Measurements from ENCODE around the gene KIF1A.

The KIF1A gene

DNA sequence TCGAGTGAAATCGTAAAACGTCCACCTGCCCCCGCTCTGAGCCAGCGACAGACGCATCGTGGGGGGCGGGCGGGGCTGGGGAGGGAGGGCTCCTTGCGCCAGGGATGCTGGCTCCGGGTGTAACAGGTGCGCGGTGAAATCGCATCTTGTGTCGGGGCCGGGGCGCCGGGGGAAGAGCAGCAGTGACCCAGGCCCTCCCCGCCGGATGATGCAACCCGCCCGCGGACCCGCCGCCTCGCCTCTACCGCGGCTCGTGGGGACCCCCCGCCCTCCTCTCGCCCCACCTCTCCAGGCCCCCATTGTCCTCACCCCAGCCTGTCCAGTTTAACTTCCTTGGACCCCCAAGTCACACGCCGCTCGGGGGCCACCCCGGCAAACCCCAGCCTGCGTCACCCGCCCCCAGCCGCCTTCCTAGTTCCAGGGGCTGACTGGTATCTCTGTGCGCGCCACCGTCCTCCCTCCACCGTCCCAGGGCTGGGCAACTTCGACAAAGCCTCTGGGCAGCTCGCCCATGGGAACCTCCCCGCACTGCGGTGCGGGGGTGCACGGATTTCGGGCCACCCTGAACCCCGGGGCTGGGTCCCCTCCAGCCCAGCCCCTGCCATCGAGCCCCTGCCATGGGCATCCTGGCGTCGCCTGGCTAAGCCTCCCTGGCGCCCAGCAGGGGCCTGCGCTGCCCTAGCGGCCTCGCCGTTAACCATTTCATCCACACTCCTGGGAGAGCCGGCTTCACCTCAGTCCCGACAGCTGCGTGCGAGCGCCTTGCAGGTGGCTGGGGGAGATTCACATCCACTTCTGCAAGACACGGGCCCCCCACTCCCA lies 799 bp upstream of the KIF1A start:
- H3K27ac ChIP-seq: no peak overlapping the region
- DNase-seq (ENCODE audit: low read depth, low spot score): no peak

DNA sequence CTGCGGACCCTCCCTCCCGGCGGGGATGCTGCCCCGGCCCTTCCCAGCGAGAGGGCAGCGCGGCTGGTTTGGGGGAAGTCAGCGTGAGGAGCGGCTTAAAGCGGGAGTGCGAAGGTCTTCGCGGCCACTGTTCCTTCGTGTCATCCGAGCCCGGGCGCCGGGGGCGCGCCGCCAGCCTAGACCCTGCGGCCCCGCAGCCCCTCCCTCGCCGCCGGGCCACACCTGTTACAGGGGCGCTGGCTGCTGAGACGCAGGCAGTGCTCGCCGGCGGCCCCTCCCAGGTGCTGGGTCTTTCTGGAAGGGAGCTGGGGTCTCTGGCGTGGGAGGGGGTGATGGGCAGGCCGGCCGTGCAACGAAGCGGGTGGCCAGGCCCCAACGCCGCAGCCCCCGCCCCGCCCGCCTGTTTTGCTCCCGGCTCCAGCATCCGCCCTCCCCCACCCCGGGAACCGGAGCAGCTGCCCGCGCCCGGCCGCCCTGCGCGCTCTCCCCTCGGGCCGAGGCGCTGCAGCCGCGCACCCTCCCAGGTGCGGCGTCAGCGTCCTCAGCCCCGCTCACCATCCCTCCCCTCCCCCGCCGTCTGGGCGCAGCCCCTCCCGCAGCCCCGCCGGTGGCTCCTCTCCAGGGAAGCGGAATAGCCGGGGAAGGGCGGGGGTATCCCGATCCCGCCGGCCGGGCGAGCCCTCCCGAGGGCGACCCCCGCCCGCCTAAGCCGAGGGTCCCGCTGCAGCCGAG lies 727 bp downstream of the KIF1A start:
- no peak for DNase-seq (ENCODE audit: low read depth, low spot score)
- no peak overlapping the region for H3K27ac ChIP-seq

- no peak overlapping the region for H3K27ac ChIP-seq
- no peak for DNase-seq (ENCODE audit: low read depth, low spot score)
Measured at GRCh38 chr2:240818293-240819125, 1.5 kb downstream of the KIF1A start.

DNA sequence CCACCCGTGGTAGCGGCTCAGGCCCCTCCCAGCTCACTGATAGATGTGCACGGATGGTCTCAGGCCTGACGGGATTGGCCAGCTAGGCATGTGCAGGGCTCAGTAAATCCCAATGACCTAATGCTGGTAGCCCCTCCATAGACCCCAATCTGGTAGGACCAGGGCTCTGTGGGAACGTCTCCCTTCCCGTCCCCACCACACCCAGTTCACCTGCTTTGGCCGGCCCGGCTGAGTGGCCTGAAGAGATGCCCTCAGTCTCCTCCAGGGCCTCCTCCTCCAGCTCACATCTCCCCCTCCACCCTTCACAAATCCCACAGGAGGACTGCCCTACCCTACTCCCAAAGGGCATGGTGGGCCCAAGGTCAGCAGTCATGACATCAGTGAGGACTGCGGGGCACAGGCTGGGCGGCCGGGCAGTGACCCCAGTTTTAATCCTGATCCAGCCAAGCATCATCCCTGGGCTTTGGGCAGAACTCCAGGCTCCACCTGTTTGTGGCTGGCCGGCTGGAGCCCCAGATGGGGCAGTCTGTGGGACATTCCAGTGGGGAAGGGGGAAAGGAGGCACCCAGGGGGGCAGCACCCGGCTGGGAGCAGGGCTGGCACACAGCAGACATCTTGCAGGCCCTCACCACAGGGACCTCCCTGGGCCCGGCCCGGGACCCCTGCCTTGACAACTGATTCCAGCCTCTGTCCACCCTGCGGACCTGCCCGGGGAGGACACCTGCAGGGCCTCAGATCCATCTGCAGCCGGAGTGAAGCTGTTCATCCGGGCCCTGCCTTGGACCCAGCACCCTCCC lies 2.3 kb downstream of the KIF1A start:
- no peak overlapping the region for H3K27ac ChIP-seq
- no peak for DNase-seq (ENCODE audit: low read depth, low spot score)

DNA sequence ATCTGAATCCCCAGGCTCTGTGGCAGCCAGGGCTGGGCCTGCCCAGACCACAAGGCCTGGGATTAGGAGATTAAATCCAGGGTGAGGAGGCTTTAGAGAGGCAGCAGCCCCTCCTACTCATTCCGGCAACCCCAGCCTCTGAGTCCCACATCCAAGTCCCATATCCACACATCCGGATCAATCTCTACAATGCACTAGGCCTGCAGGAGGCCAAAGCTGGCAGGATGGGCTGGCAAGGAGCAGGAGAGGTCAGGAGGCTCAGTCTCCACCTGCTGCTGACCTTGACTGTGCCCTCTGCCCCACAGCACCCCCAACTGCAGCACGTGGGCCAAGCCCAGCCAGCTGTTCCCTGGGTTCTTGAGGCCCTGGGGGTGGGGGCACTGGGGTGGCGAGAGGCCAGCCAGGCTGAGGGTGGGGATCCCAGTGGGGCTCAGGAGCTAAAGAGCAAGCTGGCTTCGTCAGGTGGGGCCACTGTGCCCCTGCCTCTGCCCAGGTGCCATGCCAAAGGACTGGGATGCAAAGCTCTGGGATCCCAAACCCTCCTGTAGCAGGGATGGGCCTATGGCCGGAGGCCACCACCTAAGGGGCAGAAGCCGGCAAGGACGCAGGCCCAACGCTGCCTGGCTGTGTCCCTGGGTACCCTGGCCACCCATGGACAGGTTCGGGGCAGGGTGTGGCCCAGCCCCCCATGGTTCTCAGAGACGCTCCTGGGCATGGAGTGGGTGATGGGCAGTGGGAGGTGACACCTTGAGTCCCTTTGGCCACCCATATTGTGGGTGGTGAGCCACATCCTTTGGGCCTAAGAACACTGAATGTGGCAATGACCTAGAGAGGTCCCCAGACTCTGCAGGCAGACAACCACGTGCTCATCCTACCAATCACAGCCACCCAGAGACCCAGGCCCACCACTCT lies 3.2 kb downstream of the KIF1A start:
- no peak for DNase-seq (ENCODE audit: low read depth, low spot score)
- no peak overlapping the region for H3K27ac ChIP-seq

DNA sequence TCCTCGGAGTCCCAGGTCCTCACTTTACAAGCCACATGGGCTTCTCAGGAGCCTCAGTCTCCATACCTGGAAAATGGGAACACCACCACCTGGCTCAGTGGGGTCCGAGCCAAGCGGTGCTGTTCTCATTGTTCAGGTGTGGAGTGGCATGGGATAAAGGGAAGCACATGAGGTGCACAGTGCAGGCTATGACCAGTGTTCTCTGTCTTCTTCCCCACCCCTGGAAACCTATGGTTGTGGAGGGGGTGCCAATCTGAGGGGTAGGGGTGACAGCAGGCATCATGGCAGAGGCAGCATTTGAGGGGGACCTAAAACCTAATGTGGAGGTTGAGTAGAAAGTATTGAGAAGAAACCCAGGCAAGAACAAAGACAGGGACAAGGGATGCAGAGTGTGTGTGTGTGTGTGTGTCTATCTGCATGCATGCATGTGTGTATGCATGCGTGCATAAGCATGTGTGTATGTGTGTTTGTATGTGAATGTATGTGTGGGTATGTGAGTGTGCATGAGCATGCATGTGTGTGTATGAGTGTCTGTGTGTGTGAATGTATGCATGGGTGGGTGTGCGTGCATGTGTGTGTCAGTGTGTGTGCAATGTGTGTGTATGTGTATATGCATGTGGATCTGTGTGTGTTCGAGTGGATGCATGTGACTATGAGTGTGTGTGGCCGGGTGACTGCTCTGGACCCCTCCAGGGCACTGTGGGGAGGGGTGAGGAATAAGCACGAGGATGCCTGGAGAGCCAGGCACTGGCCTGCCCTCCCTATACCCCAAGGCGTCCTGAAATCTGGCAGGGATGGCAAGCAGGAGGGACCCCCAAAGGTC lies 4.0 kb downstream of the KIF1A start:
- no peak for DNase-seq (ENCODE audit: low read depth, low spot score)
- no peak overlapping the region for H3K27ac ChIP-seq

GRCh38 chr2:240814946-240815760 lies 4.9 kb downstream of the KIF1A start:
- H3K27ac ChIP-seq: no peak overlapping the region
- DNase-seq (ENCODE audit: low read depth, low spot score): no peak

GRCh38 chr2:240814280-240814679 lies 5.7 kb downstream of the KIF1A start:
- H3K27ac ChIP-seq: no peak overlapping the region
- DNase-seq (ENCODE audit: low read depth, low spot score): no peak

GRCh38 chr2:240813231-240813921 lies 6.6 kb downstream of the KIF1A start:
- DNase-seq (ENCODE audit: low read depth, low spot score): no peak
- no peak overlapping the region for H3K27ac ChIP-seq

DNA sequence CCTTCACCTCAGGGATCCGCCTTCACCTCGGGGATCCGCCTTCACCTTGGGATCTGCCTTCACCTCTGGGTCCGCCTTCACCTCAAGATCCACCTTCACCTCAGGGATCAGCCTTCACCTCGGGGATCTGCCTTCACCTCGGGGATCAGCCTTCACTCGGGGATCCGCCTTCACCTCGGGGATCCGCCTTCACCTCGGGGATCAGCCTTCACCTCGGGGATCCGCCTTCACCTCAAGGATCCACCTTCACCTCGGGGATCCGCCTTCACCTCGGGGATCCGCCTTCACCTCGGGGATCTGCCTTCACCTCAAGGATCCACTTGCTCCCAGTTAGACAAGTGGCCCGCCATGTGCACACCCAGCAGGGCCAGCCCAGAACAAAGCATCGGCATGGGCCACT lies 7.3 kb downstream of the KIF1A start:
- no peak overlapping the region for H3K27ac ChIP-seq
- DNase-seq (ENCODE audit: low read depth, low spot score): no peak

DNA sequence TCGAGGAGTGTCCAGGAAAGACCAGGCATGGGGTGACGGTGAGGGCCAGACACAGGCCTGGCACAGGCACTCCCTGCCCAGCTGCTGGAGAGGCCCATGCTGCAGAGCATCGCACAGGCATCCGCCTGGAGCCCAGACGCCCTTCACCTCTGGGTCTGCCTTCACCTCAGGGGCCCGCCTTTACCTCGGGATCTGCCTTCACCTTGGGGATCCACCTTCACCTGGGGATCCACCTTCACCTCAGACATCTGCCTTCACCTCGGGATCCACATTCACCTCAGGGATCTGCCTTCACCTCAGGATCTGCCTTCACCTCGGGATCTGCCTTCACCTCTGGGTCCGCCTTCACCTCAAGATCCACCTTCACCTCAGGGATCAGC lies 7.7 kb downstream of the KIF1A start:
- no peak overlapping the region for H3K27ac ChIP-seq
- no peak for DNase-seq (ENCODE audit: low read depth, low spot score)

DNA sequence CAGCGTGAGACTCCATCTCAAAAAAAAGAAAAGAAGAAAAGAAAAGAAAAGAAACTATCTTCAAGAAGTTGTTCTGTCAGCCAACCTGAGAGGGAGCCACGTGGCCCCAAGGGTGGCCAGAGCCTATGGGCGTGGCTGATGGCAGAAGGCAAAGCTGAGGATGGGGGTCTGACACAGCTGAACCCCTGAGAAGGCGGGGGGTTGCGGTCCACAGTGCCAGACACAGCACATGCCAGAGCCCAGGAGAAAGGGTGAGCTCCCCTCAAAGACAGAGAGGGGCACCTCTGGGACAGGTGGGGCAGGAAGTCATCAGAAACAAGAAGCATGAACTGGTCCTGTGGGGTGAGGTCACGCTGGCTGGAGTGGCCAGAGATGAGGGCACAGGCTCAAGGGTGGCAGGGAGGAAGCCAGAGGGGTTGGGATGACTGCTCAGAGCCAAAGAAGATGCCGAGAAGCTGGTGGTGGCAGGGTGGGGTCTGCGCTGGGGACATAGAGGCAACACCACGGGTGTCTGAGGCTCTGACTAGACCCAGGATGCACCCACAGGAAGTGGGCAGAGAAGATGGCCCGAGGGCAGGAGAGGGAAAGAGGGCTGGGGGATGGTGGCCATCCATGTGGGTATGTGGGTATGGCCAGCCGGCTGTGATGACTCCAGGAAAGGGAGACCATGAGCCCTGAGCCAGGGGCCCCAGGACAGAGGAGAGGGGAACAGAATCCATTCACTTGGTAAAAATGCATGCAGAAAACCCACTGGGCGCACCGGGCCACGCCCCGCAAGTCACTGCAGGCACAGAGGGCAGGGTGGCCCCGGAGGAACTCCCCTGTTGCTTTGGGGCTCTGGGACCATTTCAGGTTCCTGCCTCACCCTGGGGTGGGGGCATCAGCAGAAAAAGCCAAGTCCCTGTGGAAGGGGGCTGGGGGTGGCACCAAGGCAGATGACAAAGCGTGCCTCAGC lies 8.4 kb downstream of the KIF1A start:
- no peak overlapping the region for H3K27ac ChIP-seq
- no peak for DNase-seq (ENCODE audit: low read depth, low spot score)

DNA sequence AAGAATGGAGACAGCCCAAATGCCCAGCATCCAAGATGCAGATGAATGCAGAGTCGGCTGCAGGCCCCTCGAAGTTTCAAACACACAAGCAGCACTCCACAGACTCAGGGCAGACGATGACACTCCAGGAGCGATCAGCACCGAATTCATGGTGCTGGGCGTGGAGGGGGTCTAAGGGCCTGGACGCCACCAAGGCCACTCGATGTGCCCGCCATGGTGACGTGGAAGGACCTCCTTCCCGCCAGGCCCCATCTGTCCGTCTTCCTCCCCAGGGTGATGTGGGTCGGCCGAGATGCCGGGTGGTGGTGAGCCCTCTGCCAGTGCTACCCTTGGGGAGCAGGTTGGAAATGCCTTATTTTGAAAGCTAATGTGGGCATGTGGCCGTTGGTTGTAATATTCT lies 9.4 kb downstream of the KIF1A start:
- DNase-seq (ENCODE audit: low read depth, low spot score): no peak
- no peak overlapping the region for H3K27ac ChIP-seq

DNA sequence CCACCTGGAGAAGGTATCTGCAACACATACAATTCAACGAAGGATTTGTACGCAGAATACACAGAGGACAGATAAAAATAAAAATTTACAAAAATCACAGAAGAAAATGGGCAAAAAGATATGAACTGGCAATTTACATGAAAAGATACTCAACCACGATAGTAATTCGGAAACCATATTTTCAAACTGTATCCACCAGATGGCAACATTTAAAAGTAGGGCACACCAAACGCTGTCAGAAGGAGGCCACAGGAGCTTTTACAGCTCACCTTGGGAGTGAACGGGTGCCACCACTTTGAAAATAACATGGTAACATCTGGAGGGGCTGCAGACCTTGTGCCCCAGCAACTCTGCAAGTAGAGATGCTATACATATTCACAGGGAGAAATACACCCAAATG lies 9.8 kb downstream of the KIF1A start:
- no peak overlapping the region for H3K27ac ChIP-seq
- DNase-seq (ENCODE audit: low read depth, low spot score): no peak

DNA sequence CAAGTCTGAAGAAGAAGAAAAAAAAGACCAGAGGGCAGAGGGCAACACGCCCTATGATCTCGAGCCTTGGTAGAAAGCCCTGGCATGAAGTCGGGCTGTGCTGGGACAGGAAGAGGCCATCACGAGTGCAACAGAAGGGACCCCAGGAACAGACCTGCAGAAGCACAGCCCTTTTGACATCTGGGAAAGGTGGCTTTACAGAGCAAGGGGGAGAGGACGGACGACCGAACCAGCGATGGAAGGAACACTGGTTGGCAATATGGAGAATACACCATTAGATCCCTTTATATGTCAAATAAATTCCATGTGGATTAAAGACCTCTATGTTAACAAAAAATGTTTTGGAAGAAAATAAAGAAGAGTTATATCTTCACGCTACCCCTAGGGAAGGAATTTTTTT lies 10.7 kb downstream of the KIF1A start:
- DNase-seq (ENCODE audit: low read depth, low spot score): no peak

DNA sequence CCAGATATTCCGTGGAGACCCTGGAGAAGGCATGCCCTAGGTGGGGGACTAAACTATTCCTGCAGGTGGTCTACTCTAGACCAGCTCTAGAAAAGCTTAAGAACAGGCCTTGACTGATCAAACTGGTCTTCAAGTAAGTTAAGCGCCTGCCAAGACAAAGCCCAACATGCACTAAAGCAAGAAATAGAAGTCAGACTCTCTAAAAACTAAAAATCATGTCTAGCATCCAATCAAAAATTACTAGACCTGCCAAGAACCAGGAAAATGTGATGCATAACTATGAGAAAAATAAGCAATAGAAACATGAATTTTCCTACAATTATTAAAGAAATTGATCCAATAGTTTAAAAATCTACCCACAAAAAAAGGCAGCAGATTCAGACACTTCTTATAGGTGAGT lies 13.6 kb downstream of the KIF1A start:
- no peak overlapping the region for H3K27ac ChIP-seq
- no peak for DNase-seq (ENCODE audit: low read depth, low spot score)

More for the DNA sequence above, 10.7 kb downstream of the KIF1A start:
- H3K27ac ChIP-seq: no peak overlapping the region
